Erythroblast (primary cell): ENCODE data around the gene PTTG1IP.

ENCODE experiments used
- GATA1 ChIP-seq: IDR thresholded peaks from 2 replicates; pipeline ENCODE4 v1.6.1; 2011; ENCODE audit warnings: low read depth, mild to moderate bottlenecking, control low read depth, low read length, moderate library complexity
- POLR2A ChIP-seq: IDR thresholded peaks from 2 replicates; pipeline ENCODE4 v1.6.1; 2011; ENCODE audit warnings: mild to moderate bottlenecking, low read length

DNA sequence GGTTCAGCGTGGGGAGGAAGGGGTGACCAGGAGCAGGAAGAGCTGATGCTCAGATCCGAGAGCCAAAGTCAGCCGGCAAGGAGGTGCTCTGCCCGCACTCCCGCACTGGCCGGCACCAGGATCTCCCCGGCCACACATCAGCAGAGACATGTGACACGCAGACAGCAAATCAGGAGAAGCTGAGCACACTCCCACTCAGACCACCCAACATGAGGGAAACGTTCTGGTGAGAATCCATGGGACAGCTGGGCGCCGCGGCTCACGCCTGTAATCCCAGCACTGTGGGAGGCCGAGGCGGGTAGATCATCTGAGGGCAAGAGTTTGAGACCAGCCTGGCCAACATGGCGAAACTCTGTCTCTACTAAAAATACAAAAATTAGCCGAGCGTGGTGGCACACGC lies 18.6 kb upstream of the PTTG1IP start:
- no peak for TF ChIP-seq POLR2A
- no peak for TF ChIP-seq GATA1
